Gastrocnemius medialis (tissue), 4 donors: ENCODE data around the gene PRDM16. TPM values are rescaled to one million over a fixed set of nuclear protein-coding genes. Genes with fewer than 3 reads are reported as not detected.

Experiments
- ATAC-seq, 2 donors: fragments of 150-250 bp; one replicate each; pipeline ENCODE4 v1.9.1; 2016
- DNase-seq, 2 donors: peaks; one replicate each; pipeline ENCODE4 v3.0.0-alpha.2; 2019
- H3K27ac ChIP-seq, 4 donors: fragments of 200-600 bp; sonication (generic); 1 replicate in 1 of 4; 2 replicates in 3 of 4; pipeline ENCODE4 v1.5.1; 2016 to 2018; ENCODE audit warnings: mild to moderate bottlenecking in 2 of 4, moderate library complexity in 1 of 4
- H3K27me3 ChIP-seq, 3 donors: fragments of 200-600 bp; sonication (generic) in 2 of 3; 1 replicate in 1 of 3; 2 replicates in 2 of 3; pipeline versions ENCODE4 v1.5.1 to v1.6.0; 2016 to 2019; ENCODE audit warnings: mild to moderate bottlenecking in 1 of 3, moderate library complexity in 1 of 3
- H3K36me3 ChIP-seq, 2 donors: fragments of 200-600 bp; sonication (generic) in 1 of 2; one replicate each; pipeline ENCODE4 v1.5.1; 2017 to 2018
- H3K4me1 ChIP-seq, 2 donors: fragments of 200-600 bp; sonication (generic) in 1 of 2; one replicate each; pipeline ENCODE4 v1.5.1; 2016 to 2017; ENCODE audit warnings: mild to moderate bottlenecking in 2 of 2
- H3K4me3 ChIP-seq, 4 donors: fragments of 200-600 bp; sonication (generic) in 3 of 4; 1 replicate in 1 of 4; 2 replicates in 3 of 4; pipeline ENCODE4 v1.5.1; 2016 to 2019; ENCODE audit warnings: mild to moderate bottlenecking in 2 of 4
- H3K9me3 ChIP-seq, 3 donors: fragments of 200-600 bp; sonication (generic) in 2 of 3; 1 replicate in 1 of 3; 2 replicates in 2 of 3; pipeline ENCODE4 v1.5.1; 2016 to 2019
- CTCF ChIP-seq, 5 experiments: fragments of 450-650 bp in 3 of 5; fragments of 200-600 bp in 2 of 5; sonication (generic) in 2 of 5; IDR thresholded peaks in 4 of 5; conservative IDR thresholded peaks in 1 of 5; 1 replicate in 4 of 5; 2 replicates in 1 of 5; pipeline ENCODE4 v1.5.1; 2016 to 2019; ENCODE audit warnings: antibody characterized with exemption in 5 of 5, mild to moderate bottlenecking in 3 of 5, moderate library complexity in 3 of 5
- POLR2A ChIP-seq, 2 donors: fragments of 450-650 bp; IDR thresholded peaks; one replicate each; pipeline ENCODE4 v1.6.1; 2017; ENCODE audit warnings: antibody characterized with exemption in 2 of 2, mild to moderate bottlenecking in 2 of 2, moderate library complexity in 2 of 2
- in situ Hi-C, 4 donors: fragments of 200-750 bp; cut with MboI; loops; one replicate each; pipeline versions ENCODE4 v1.15.0 to v1.8.0; 2017; ENCODE audit warnings: low sequenced_read_pairs in 4 of 4
- intact Hi-C: fragments of 100-400 bp; cut with DNase I; formaldehyde crosslinking; loops from one replicate; pipeline ENCODE4 v1.15.1; 2023; ENCODE audit warnings: low total_unique reads
- total RNA-seq, 4 donors: library from RNA; depleted of rRNA; stranded (reverse); fragments of >200 nt; gene quantifications; one replicate each; pipeline versions ENCODE4 v1.1.0 to v1.2.3, GENCODE V29; 2016

The PRDM16 gene
- total RNA-seq, 4 donors from 2014 or later = 0.03 to 0.19 (median 0.17) TPM

DNA sequence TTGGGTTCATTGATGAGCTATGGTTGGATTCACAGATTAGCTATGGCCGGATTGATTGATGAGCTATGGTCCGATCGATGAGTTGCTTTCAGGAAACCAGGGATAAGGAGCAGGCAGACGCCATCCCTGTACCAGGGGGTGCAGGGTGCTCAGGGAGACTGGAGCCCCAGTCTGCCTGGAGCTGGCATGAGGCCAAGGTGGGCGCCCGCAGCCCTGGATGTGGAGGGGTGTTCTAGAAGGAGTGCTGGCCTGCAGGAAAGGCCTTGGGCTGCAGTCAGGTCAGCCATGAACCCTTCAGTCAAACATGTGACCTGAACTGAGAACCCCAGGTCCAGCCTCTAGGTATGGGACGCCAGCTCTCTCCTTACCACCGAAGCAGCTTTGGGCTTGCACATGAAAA, 212.7 kb downstream of the PRDM16 start:
- DNase-seq (no peak), ATAC-seq (no peak)
- no peak overlapping the region for H3K4me3 ChIP-seq
- H3K27me3 ChIP-seq = peaks cover 8 to 38% (median 26%) of the 10 kb centered on the region in 3 donors
- no peaks in the 10 kb centered on the region for H3K36me3 ChIP-seq
- H3K4me1 ChIP-seq = no peaks in the 10 kb centered on the region
- TF ChIP-seq POLR2A (IDR thresholded peaks at IDR 0.05) = no peak
- TF ChIP-seq CTCF (IDR thresholded peaks at IDR 0.05 in 4 of 5, conservative IDR thresholded peaks at IDR 0.05 in 1 of 5) = no peak
- H3K27ac ChIP-seq = no peak overlapping the region
- intact Hi-C loops = loop anchor here (10.0 kb wide), 1 partner anchor 143 kb away; no protein-coding TSS in a partner anchor
- H3K9me3 ChIP-seq = no peaks in the 10 kb centered on the region
- in situ Hi-C loops = loop anchor here in 1 of 4 donors (25.0 kb wide), 1 partner anchor 269 kb away; the partner anchor contains the start of gene ACTRT2

DNA sequence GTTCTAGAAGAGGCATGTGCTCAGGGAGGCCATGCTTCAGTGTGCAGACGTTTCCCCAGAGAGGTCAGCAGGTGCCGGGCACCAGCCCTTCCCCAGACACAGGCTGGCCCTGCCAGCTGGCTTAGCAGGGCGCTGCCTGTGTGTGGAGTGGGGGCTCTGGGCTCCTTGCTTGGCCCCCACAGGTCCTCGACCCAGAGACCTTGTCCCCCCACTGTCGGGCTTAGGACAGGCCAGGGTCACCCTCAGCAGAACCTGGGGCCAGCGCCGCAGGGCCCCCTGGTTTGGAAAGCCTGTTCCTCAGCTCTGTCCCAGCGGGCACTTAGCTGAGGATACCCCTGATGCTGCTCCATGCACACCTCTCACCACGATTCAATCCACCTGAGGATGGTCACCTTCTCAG, 213.2 kb downstream of the PRDM16 start:
- in situ Hi-C loops (loop anchor here in 1 of 4 donors (25.0 kb wide), 1 partner anchor 270 kb away; the partner anchor contains the start of gene ACTRT2), intact Hi-C loops (loop anchor here (10.0 kb wide), 1 partner anchor 143 kb away; no protein-coding TSS in a partner anchor)
- H3K27ac ChIP-seq = no peak overlapping the region
- ATAC-seq (no peak), DNase-seq (no peak)
- H3K36me3 ChIP-seq = no peaks in the 10 kb centered on the region
- H3K4me1 ChIP-seq = no peaks in the 10 kb centered on the region
- TF ChIP-seq POLR2A (IDR thresholded peaks at IDR 0.05) (no peak), CTCF (IDR thresholded peaks at IDR 0.05 in 4 of 5, conservative IDR thresholded peaks at IDR 0.05 in 1 of 5) (no peak)
- no peaks in the 10 kb centered on the region for H3K9me3 ChIP-seq
- H3K27me3 ChIP-seq = peaks cover 8 to 35% (median 26%) of the 10 kb centered on the region in 3 donors
- no peak overlapping the region for H3K4me3 ChIP-seq

- intact Hi-C loops (loop anchor here (10.0 kb wide), 1 partner anchor 142 kb away; no protein-coding TSS in a partner anchor), in situ Hi-C loops (loop anchor here in 1 of 4 donors (25.0 kb wide), 1 partner anchor 271 kb away; the partner anchor contains the start of gene ACTRT2)
- no peaks in the 10 kb centered on the region for H3K36me3 ChIP-seq
- no peaks in the 10 kb centered on the region for H3K4me1 ChIP-seq
- no peaks in the 10 kb centered on the region for H3K9me3 ChIP-seq
- TF ChIP-seq POLR2A (IDR thresholded peaks at IDR 0.05) (no peak), CTCF (IDR thresholded peaks at IDR 0.05 in 4 of 5, conservative IDR thresholded peaks at IDR 0.05 in 1 of 5) (no peak)
- ATAC-seq = no peak
- peaks cover 8 to 32% (median 26%) of the 10 kb centered on the region in 3 donors for H3K27me3 ChIP-seq
- H3K4me3 ChIP-seq = no peak overlapping the region
- DNase-seq = no peak
- no peak overlapping the region for H3K27ac ChIP-seq
Observed at GRCh38 chr1:3282656-3283430, 213.8 kb downstream of the PRDM16 start.

DNA sequence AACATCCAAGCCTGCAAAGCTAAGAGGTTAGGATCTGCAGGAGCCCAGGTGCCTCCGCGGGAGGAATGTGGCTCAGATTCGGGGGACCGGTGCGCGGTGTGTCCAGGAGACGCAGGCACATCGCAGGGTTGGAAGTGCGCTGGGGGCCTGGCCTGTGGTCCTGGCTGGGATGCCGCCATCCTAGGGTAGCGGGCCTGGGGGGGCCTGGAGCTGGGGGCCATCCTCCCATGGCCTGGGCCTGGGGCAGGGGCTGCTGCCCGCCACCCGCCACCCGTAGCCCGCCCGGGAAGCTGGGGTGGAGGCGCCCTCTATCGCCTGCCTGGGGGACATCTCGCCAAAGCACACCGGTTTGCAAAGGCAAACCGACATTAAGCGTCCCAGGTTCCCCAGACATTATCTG, 214.8 kb downstream of the PRDM16 start:
- no peak overlapping the region for H3K4me3 ChIP-seq
- ATAC-seq = no peak
- intact Hi-C loops = loop anchor here (1.0 to 10.0 kb wide), 3 partner anchors 141 to 272 kb away; partner anchors contain the start of gene PRDM16
- H3K4me1 ChIP-seq = no peaks in the 10 kb centered on the region
- H3K36me3 ChIP-seq = no peaks in the 10 kb centered on the region
- H3K27me3 ChIP-seq = peaks cover 8 to 32% (median 26%) of the 10 kb centered on the region in 3 donors
- in situ Hi-C loops = loop anchor here in 1 of 4 donors (25.0 kb wide), 1 partner anchor 272 kb away; the partner anchor contains the start of gene ACTRT2
- TF ChIP-seq CTCF (IDR thresholded peaks at IDR 0.05 in 4 of 5, conservative IDR thresholded peaks at IDR 0.05 in 1 of 5) (peak in 4 of 5 experiments; percentile 10 to 70 (median 56)), POLR2A (IDR thresholded peaks at IDR 0.05) (no peak)
- DNase-seq = no peak
- H3K9me3 ChIP-seq = no peaks in the 10 kb centered on the region
- no peak overlapping the region for H3K27ac ChIP-seq
